H1 (cell line): ENCODE measurements around the gene CSAD. TPM values are rescaled to one million over a fixed set of nuclear protein-coding genes. Genes with fewer than 3 reads are reported as not detected.

Experiments
- CEBPB ChIP-seq: IDR thresholded peaks from 2 replicates; pipeline ENCODE4 v1.6.1; 2012; ENCODE audit warnings: low read depth, low read length
- CHD2 ChIP-seq: IDR thresholded peaks from 2 replicates; pipeline ENCODE4 v1.6.1; 2012; ENCODE audit warnings: low read length, improper control_type of control experiment
- JUND ChIP-seq: IDR thresholded peaks from 2 replicates; pipeline ENCODE4 v1.6.1; 2011; ENCODE audit warnings: mild to moderate bottlenecking, improper control_type of control experiment, low read length
- RNF2 ChIP-seq: fragments of 200-900, 300-1000 bp; sonication (generic); IDR thresholded peaks from 2 replicates; pipeline ENCODE4 v1.7.1; 2016; ENCODE audit warnings: borderline replicate concordance, low read depth, mild to moderate bottlenecking, antibody characterized with exemption, low read length; ENCODE audit not compliant: poor library complexity, severe bottlenecking; ENCODE audit errors: missing control alignments
- SIRT6 ChIP-seq: IDR thresholded peaks from one replicate; pipeline ENCODE4 v1.7.1; 2012; ENCODE audit warnings: low read length, inconsistent platforms
- TAF7 ChIP-seq: optimal IDR thresholded peaks from 2 replicates; pipeline ENCODE3; 2011; ENCODE audit warnings: low read depth, mild to moderate bottlenecking, inconsistent platforms, low read length, moderate library complexity, borderline replicate concordance
- TEAD4 ChIP-seq: IDR thresholded peaks from 2 replicates; pipeline ENCODE4 v1.6.1; 2012; ENCODE audit warnings: low read depth, low read length, inconsistent platforms, mixed read lengths
- USF2 ChIP-seq: IDR thresholded peaks from 2 replicates; pipeline ENCODE4 v1.6.1; 2011; ENCODE audit warnings: low read length, improper control_type of control experiment
- polyA plus RNA-seq, 7 experiments: library from polyadenylated mRNA; depleted of rRNA in 3 of 7; stranded (reverse) in 5 of 7; unstranded in 2 of 7; fragments of >200 nt in 5 of 7; fragments of 200-250 nt in 2 of 7; gene quantifications; 1 replicate in 5 of 7; 2 replicates in 1 of 7; 4 replicates in 1 of 7; pipeline versions ENCODE4 v1.2.1 to v1.2.3, GENCODE V29; 2011 to 2013; ENCODE audit warnings: missing spikeins in 2 of 7, mixed read lengths in 2 of 7
- total RNA-seq: library from RNA; stranded (reverse); fragmentation: NEBNext Ultra II Directional; extraction: Animal tissue kit (Norgen Biotek cat#: 25700); gene quantifications from 2 replicates; pipeline ENCODE4 v1.2.1, GENCODE V29; 2021
- TF ChIP-seq, protein P1 (sequence below): IDR thresholded peaks from 2 replicates; pipeline ENCODE4 v1.6.1; 2011; ENCODE audit warnings: low read depth, mild to moderate bottlenecking, low read length; ENCODE audit not compliant: insufficient read depth

Gene CSAD
- total and polyA plus RNA-seq, 2 of the 8 experiments (the other 6 are each of a cell fraction or from before 2014, with no cell fraction given) = 8.8 to 11.3 TPM

GRCh38 chr12:53214687-53215455, 34.1 kb upstream of the CSAD start (continued):
- TF ChIP-seq USF2 = no peak
- TF ChIP-seq RNF2 = no peak
- no peak for TF ChIP-seq SIRT6
- TF ChIP-seq JUND = no peak
- no peak for TF ChIP-seq TEAD4
- TF ChIP-seq TAF7 = no peak
- TF ChIP-seq CHD2 = no peak
- TF ChIP-seq CEBPB = no peak
- TF ChIP-seq, protein P1, sequence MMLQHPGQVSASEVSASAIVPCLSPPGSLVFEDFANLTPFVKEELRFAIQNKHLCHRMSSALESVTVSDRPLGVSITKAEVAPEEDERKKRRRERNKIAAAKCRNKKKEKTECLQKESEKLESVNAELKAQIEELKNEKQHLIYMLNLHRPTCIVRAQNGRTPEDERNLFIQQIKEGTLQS = no peak
